Measurements from ENCODE around the gene UIMC1. TPM values are rescaled to one million over a fixed set of nuclear protein-coding genes. Genes with fewer than 3 reads are reported as not detected.

UIMC1 gene
- total RNA-seq, 2 donors from 2014 or later, result 46.6 to 50.8 TPM

DNA sequence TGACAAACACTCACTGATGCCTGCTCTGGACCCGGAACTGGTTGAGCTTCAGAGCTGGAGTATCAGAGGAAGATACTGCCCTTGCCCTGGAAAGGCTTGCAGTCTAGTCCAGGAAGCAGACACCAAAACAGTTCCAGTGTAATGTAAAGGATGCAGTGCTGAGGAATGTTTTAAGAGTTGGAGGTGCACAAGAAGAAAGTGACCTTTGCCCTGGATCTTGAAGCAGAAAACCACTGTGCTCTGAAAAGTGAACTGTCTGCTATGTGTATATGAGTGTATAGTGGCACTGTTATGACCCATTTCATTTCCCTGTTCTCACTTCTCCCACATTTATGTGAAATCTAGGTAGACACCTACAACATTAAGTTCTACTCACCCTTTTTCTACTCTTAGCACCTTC, 18.0 kb upstream of the UIMC1 start:
- DNase-seq, result no peak
- H3K9me3 Mint-ChIP-seq, result no peaks in the 10 kb centered on the region
- no peak overlapping the region for H3K27ac Mint-ChIP-seq
- Histone ChIP-seq H3K27me3 (ENCODE audit: control insufficient read depth, insufficient read depth, low read length, poor library complexity, severe bottlenecking) (no peaks in the 10 kb centered on the region), H3K4me3 (ENCODE audit: low read length) (no peak overlapping the region), H3K4me1 (ENCODE audit: control insufficient read depth, insufficient read depth, low read length) (peaks cover 6% of the 10 kb centered on the region), H3K36me3 (ENCODE audit: control insufficient read depth, insufficient read depth, low read length) (peaks cover 22% of the 10 kb centered on the region), H3K9ac (ENCODE audit: extremely low read depth, low read length, poor library complexity, severe bottlenecking) (no peak overlapping the region), H3K27ac (ENCODE audit: low read depth, low read length) (no peak overlapping the region), H3K9me3 (ENCODE audit: control insufficient read depth, low read length) (no peaks in the 10 kb centered on the region)
- no peaks in the 10 kb centered on the region for H3K27me3 Mint-ChIP-seq (ENCODE audit: insufficient read depth)
- WGBS, 2 experiments (ENCODE audit: insufficient coverage in 1 of 2, insufficient read length in 1 of 2), result 97 to 100% methylated on average over 1 of the region's 1 CpG
- H3K36me3 Mint-ChIP-seq (ENCODE audit: low read depth), result peaks cover 28% of the 10 kb centered on the region
- H3K4me1 Mint-ChIP-seq, result peaks cover 16% of the 10 kb centered on the region
- TF ChIP-seq CTCF (conservative IDR thresholded peaks at IDR 0.05), result no peak
- no peak overlapping the region for H3K4me3 Mint-ChIP-seq

GRCh38 chr5:177023303-177023664, 16.7 kb upstream of the UIMC1 start:
- Histone ChIP-seq H3K4me3 (ENCODE audit: low read length) (peak overlapping the region; percentile 93), H3K9ac (ENCODE audit: extremely low read depth, low read length, poor library complexity, severe bottlenecking) (peak overlapping the region; percentile 72), H3K4me1 (ENCODE audit: control insufficient read depth, insufficient read depth, low read length) (peaks cover 6% of the 10 kb centered on the region), H3K27me3 (ENCODE audit: control insufficient read depth, insufficient read depth, low read length, poor library complexity, severe bottlenecking) (no peaks in the 10 kb centered on the region), H3K27ac (ENCODE audit: low read depth, low read length) (peak overlapping the region; percentile 7), H3K9me3 (ENCODE audit: control insufficient read depth, low read length) (no peaks in the 10 kb centered on the region), H3K36me3 (ENCODE audit: control insufficient read depth, insufficient read depth, low read length) (peaks cover 15% of the 10 kb centered on the region)
- H3K4me1 Mint-ChIP-seq, result peaks cover 16% of the 10 kb centered on the region
- H3K27ac Mint-ChIP-seq, result peak overlapping the region; percentile 87
- 35 to 51% methylated on average over 5 to 6 of the region's 6 CpGs for WGBS, 2 experiments (ENCODE audit: insufficient coverage in 1 of 2, insufficient read length in 1 of 2)
- no peaks in the 10 kb centered on the region for H3K27me3 Mint-ChIP-seq (ENCODE audit: insufficient read depth)
- no peaks in the 10 kb centered on the region for H3K9me3 Mint-ChIP-seq
- peak overlapping the region; percentile 91 for H3K4me3 Mint-ChIP-seq
- no peak for DNase-seq
- no peak for TF ChIP-seq CTCF (conservative IDR thresholded peaks at IDR 0.05)
- peaks cover 24% of the 10 kb centered on the region for H3K36me3 Mint-ChIP-seq (ENCODE audit: low read depth)

- no peaks in the 10 kb centered on the region for H3K27me3 Mint-ChIP-seq (ENCODE audit: insufficient read depth)
- H3K36me3 Mint-ChIP-seq (ENCODE audit: low read depth), result peaks cover 22% of the 10 kb centered on the region
- H3K9ac ChIP-seq (ENCODE audit: extremely low read depth, low read length, poor library complexity, severe bottlenecking), result peak within 1 kb of the TSS; percentile 72
- peak within 1 kb of the TSS; percentile 7 for H3K27ac ChIP-seq (ENCODE audit: low read depth, low read length)
- DNase-seq, result peak; percentile 97
- H3K36me3 ChIP-seq (ENCODE audit: control insufficient read depth, insufficient read depth, low read length), result peaks cover 15% of the 10 kb centered on the region
- 2 to 4% methylated on average over 18 to 77 of the region's 77 CpGs for WGBS, 2 experiments (ENCODE audit: insufficient coverage in 1 of 2, insufficient read length in 1 of 2)
- no peaks in the 10 kb centered on the region for H3K9me3 Mint-ChIP-seq
- H3K27ac Mint-ChIP-seq, result peak within 1 kb of the TSS; percentile 93
- H3K4me3 Mint-ChIP-seq, result peak within 1 kb of the TSS; percentile 91
- H3K4me3 ChIP-seq (ENCODE audit: low read length), result peak within 1 kb of the TSS; percentile 93
- H3K4me1 ChIP-seq (ENCODE audit: control insufficient read depth, insufficient read depth, low read length), result peaks cover 6% of the 10 kb centered on the region
- peak; percentile 75 for TF ChIP-seq CTCF (conservative IDR thresholded peaks at IDR 0.05)
- H3K9me3 ChIP-seq (ENCODE audit: control insufficient read depth, low read length), result no peaks in the 10 kb centered on the region
- no peaks in the 10 kb centered on the region for H3K27me3 ChIP-seq (ENCODE audit: control insufficient read depth, insufficient read depth, low read length, poor library complexity, severe bottlenecking)
- peaks cover 16% of the 10 kb centered on the region for H3K4me1 Mint-ChIP-seq
Measured at GRCh38 chr5:177022386-177023302, 16.1 kb upstream of the UIMC1 start, which contains the start of gene ZNF346. Gene ZNF346, plus strand, starts transcription at chr5:177022696. Its CDS starts 43 bp downstream, at chr5:177022739.
